SU-DHL-6 (cell line): ENCODE results near the gene TMED7.
"Not testable (repeated sequence)": the region's sequence is repeated elsewhere in the genome, so short reads cannot be mapped to it uniquely, and the experiment has no call there.

Experiments used
- H2AFZ ChIP-seq: fragments of 200-600 bp; sonication (generic); 2 replicates; pipeline ENCODE4 v1.6.1; 2014; ENCODE audit warnings: low read depth, mild to moderate bottlenecking, moderate library complexity, mixed read lengths, antibody characterized with exemption, low read length; ENCODE audit not compliant: severe bottlenecking
- H3F3A ChIP-seq: fragments of 200-600 bp; shearing (Covaris generic); 2 replicates; pipeline ENCODE4 v1.6.0; 2016; ENCODE audit warnings: antibody characterized with exemption, mild to moderate bottlenecking; ENCODE audit not compliant: insufficient read depth
- H3K27ac ChIP-seq: fragments of 200-600 bp; sonication (generic); 2 replicates; pipeline ENCODE4 v1.5.1; 2016; ENCODE audit warnings: low read depth, mild to moderate bottlenecking, low read length, moderate library complexity, mixed read lengths
- H3K27me3 ChIP-seq: fragments of 200-600 bp; sonication (generic), shearing (Covaris generic); 2 replicates; pipeline ENCODE4 v1.6.0; 2014; ENCODE audit warnings: mild to moderate bottlenecking, low read length
- H3K36me3 ChIP-seq: fragments of 200-600 bp; sonication (generic); 2 replicates; pipeline ENCODE4 v1.6.1; 2014; ENCODE audit warnings: mild to moderate bottlenecking, low read length, mixed read lengths
- H3K4me2 ChIP-seq: fragments of 300-600, 200-600 bp; shearing (Covaris generic), sonication (generic); 2 replicates; pipeline ENCODE4 v1.6.0; 2014; ENCODE audit warnings: low read length, low read depth, mild to moderate bottlenecking; ENCODE audit not compliant: poor library complexity, severe bottlenecking
- H3K4me3 ChIP-seq: fragments of 200-600 bp; sonication (generic); 2 replicates; pipeline ENCODE4 v1.5.1; 2014; ENCODE audit warnings: antibody characterized with exemption, low read length, mild to moderate bottlenecking, mixed read lengths; ENCODE audit not compliant: insufficient read depth, poor library complexity, severe bottlenecking
- H3K79me2 ChIP-seq: fragments of 200-600 bp; sonication (generic); 2 replicates; pipeline ENCODE4 v1.6.1; 2014; ENCODE audit warnings: mild to moderate bottlenecking, low read length, moderate library complexity; ENCODE audit not compliant: insufficient read depth
- H3K9ac ChIP-seq: fragments of 200-600 bp; sonication (generic); 2 replicates; pipeline ENCODE4 v1.7.0; 2014; ENCODE audit warnings: mild to moderate bottlenecking, low read length
- H3K9me2 ChIP-seq: fragments of 200-600 bp; sonication (generic); replicated peaks from 2 replicates; pipeline ENCODE4 v1.6.1; 2014; ENCODE audit warnings: low read length; ENCODE audit not compliant: insufficient read depth
- H3K9me3 ChIP-seq: fragments of 200-600 bp; sonication (generic); 2 replicates; pipeline ENCODE4 v1.6.1; 2014; ENCODE audit warnings: low read length, mixed read lengths; ENCODE audit not compliant: insufficient read depth
- H4K20me1 ChIP-seq: fragments of 200-600 bp; sonication (generic); 2 replicates; pipeline ENCODE4 v1.6.1; 2014; ENCODE audit warnings: low read depth, mild to moderate bottlenecking, antibody characterized with exemption, low read length, moderate library complexity, mixed read lengths
- EZH2phosphoT487 ChIP-seq: fragments of 200-600 bp; sonication (generic), shearing (Covaris generic); conservative IDR thresholded peaks from 2 replicates; pipeline ENCODE4 v1.6.1; 2018; ENCODE audit warnings: mild to moderate bottlenecking, antibody characterized with exemption, low read length, moderate library complexity, mixed read lengths
- TF ChIP-seq, protein P1 (sequence below): fragments of 200-600 bp; sonication (generic); IDR thresholded peaks from one replicate; pipeline ENCODE4 v1.5.1; 2017; ENCODE audit warnings: antibody characterized with exemption, mild to moderate bottlenecking, low read length, moderate library complexity; ENCODE audit not compliant: insufficient read depth, poor library complexity, severe bottlenecking

TMED7 gene

DNA sequence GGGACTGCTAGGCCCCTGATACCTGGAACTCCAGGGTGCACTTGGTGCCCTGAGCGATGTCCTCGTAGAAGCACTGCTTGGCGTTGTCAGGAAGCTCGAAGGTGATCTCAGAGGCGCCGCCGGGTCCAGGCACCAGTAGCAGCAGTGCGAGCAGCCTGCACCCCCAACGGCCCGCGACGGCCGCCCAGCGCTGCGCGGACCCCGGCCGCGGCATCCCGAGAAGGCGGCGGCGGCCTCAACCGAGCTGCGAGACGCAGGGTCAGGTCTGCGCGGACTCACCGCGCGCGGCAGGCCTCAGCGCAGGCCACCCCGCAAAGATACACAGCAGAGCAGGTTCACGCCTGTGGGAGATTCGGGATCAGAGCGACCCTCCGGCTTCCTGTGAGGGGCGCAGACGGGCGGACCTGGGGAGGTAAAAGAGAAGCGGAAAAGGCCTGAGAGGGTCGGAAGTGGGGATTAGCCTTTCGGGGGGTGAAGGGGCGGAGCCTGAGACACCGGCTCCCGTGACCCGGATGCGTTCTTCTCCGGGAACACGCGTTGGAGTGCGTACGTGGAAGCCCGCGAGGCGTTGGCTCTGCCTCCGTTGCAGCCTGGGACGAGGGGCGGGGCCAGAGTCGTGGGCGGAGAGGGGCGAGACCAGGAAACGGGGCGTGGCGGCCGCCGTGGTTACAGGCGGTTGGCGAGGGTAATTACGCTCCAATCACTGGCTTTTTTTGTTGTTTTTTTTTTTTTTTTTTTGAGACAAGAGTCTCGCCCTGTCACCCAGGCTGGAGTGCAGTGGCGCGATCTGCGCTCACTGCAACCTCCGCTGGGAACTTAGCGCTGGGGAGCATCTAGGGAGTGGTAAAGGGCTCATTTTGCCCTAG lies at the start of gene TMED7:
Gene TMED7 (minus strand): TSS at position 458 of the 866 bp plus-strand sequence. CDS start 244 bp downstream, at position 214.
- peak within 1 kb of the TSS; percentile 98 for H3K4me2 ChIP-seq
- no peaks in the 10 kb centered on the region for H3K9me2 ChIP-seq
- H4K20me1 ChIP-seq, result peaks cover 13% of the 10 kb centered on the region; the same call in 1 of the 2 replicates
- H3F3A ChIP-seq, result no peaks in the 10 kb centered on the region; the same call in 1 of the 2 replicates
- TF ChIP-seq, protein P1, sequence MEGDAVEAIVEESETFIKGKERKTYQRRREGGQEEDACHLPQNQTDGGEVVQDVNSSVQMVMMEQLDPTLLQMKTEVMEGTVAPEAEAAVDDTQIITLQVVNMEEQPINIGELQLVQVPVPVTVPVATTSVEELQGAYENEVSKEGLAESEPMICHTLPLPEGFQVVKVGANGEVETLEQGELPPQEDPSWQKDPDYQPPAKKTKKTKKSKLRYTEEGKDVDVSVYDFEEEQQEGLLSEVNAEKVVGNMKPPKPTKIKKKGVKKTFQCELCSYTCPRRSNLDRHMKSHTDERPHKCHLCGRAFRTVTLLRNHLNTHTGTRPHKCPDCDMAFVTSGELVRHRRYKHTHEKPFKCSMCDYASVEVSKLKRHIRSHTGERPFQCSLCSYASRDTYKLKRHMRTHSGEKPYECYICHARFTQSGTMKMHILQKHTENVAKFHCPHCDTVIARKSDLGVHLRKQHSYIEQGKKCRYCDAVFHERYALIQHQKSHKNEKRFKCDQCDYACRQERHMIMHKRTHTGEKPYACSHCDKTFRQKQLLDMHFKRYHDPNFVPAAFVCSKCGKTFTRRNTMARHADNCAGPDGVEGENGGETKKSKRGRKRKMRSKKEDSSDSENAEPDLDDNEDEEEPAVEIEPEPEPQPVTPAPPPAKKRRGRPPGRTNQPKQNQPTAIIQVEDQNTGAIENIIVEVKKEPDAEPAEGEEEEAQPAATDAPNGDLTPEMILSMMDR, result no peak
- no peak for TF ChIP-seq EZH2phosphoT487
- H3K4me3 ChIP-seq, result peak within 1 kb of the TSS; percentile 94
- peak within 1 kb of the TSS; percentile 86 for H3K9ac ChIP-seq
- peaks cover 55% of the 10 kb centered on the region for H3K79me2 ChIP-seq
- H3K27ac ChIP-seq, result peak within 1 kb of the TSS; percentile 67
- peak within 1 kb of the TSS; percentile 99 for H2AFZ ChIP-seq
- H3K36me3 ChIP-seq, result peaks cover 7% of the 10 kb centered on the region; the same call in 1 of the 2 replicates
- no peaks in the 10 kb centered on the region for H3K9me3 ChIP-seq
- H3K27me3 ChIP-seq, result no peaks in the 10 kb centered on the region

DNA sequence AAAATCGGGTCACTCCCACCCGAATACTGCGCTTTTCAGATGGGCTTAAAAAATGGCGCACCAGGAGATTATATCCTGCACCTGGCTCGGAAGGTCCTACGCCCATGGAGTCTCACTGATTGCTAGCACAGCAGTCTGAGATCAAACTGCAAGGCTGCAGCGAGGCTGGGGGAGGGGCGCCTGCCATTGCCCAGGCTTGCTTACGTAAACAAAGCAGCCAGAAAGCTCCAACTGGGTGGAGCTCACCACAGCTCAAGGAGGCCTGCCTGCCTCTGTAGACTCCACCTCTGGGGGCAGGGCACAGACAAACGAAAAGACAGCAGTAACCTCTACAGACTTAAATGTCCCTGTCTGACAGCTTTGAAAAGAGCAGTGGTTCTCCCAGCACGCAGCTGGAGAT lies 48.9 kb upstream of the TMED7 start:
- H3K9me3 ChIP-seq, H3F3A ChIP-seq, H3K27me3 ChIP-seq, H3K9ac ChIP-seq, H3K4me2 ChIP-seq, H3K27ac ChIP-seq, H2AFZ ChIP-seq, H4K20me1 ChIP-seq, H3K36me3 ChIP-seq, H3K9me2 ChIP-seq, H3K79me2 ChIP-seq, H3K4me3 ChIP-seq: not testable (repeated sequence)

GRCh38 chr5:115673596-115673995 lies 47.8 kb upstream of the TMED7 start:
- Histone ChIP-seq H3K9ac (no peak overlapping the region), H2AFZ (no peak overlapping the region), H3F3A (no peaks in the 10 kb centered on the region), H3K36me3 (no peaks in the 10 kb centered on the region), H3K79me2 (no peaks in the 10 kb centered on the region), H3K4me3 (no peak overlapping the region), H3K27me3 (no peaks in the 10 kb centered on the region), H3K27ac (no peak overlapping the region), H3K9me2 (no peaks in the 10 kb centered on the region), H4K20me1 (no peaks in the 10 kb centered on the region), H3K9me3 (no peaks in the 10 kb centered on the region), H3K4me2 (no peak overlapping the region)
- TF ChIP-seq, protein P1, result no peak

GRCh38 chr5:115671939-115672338 lies 46.1 kb upstream of the TMED7 start:
- no peaks in the 10 kb centered on the region for H4K20me1 ChIP-seq
- H3K27ac ChIP-seq, result no peak overlapping the region
- H3K4me2 ChIP-seq, result no peak overlapping the region
- no peaks in the 10 kb centered on the region for H3F3A ChIP-seq
- TF ChIP-seq, protein P1, result no peak
- TF ChIP-seq EZH2phosphoT487, result no peak
- no peaks in the 10 kb centered on the region for H3K79me2 ChIP-seq
- H2AFZ ChIP-seq, result no peak overlapping the region
- H3K36me3 ChIP-seq, result no peaks in the 10 kb centered on the region
- H3K9ac ChIP-seq, result no peak overlapping the region
- H3K27me3 ChIP-seq, result no peaks in the 10 kb centered on the region
- no peaks in the 10 kb centered on the region for H3K9me3 ChIP-seq
- no peak overlapping the region for H3K4me3 ChIP-seq
- H3K9me2 ChIP-seq, result no peaks in the 10 kb centered on the region
